Measurements from ENCODE around the gene GPRIN2. TPM values are rescaled to one million over a fixed set of nuclear protein-coding genes. Genes with fewer than 3 reads are reported as not detected.
"Not testable (repeated sequence)": the region's sequence is repeated elsewhere in the genome, so short reads cannot be mapped to it uniquely, and the experiment has no call there.

The GPRIN2 gene
- total and polyA plus RNA-seq, 7 donors, result 0.16 to 30.0 (median 11.6) TPM; not detected in 1

GRCh38 chr10:46584196-46584595 lies 27.7 kb upstream of the GPRIN2 start:
- intact Hi-C loops (cut with DNase I); H3K4me1 ChIP-seq; H3K27me3 ChIP-seq; H3K9me3 ChIP-seq; DNase-seq; H3K27ac ChIP-seq; H3K4me3 ChIP-seq; H3K36me3 ChIP-seq: not testable (repeated sequence)
- WGBS, 2 donors, result 87 to 98% methylated on average over 7 of the region's 11 CpGs

- H3K9me3 ChIP-seq; intact Hi-C loops (cut with DNase I); H3K4me1 ChIP-seq; DNase-seq; H3K36me3 ChIP-seq; H3K27ac ChIP-seq; H3K27me3 ChIP-seq; H3K4me3 ChIP-seq: not testable (repeated sequence)
- 67 to 78% methylated on average over 3 to 4 of the region's 11 CpGs for WGBS, 2 donors
These were observed 26.1 kb upstream of the GPRIN2 start for GRCh38 chr10:46582568-46582967.

GRCh38 chr10:46581997-46582396 lies 25.5 kb upstream of the GPRIN2 start:
- H3K4me1 ChIP-seq; H3K9me3 ChIP-seq; H3K4me3 ChIP-seq; H3K27me3 ChIP-seq; H3K27ac ChIP-seq; H3K36me3 ChIP-seq; DNase-seq; intact Hi-C loops (cut with DNase I): not testable (repeated sequence)
- 97 to 98% methylated on average over 9 of the region's 12 CpGs for WGBS, 2 donors

- WGBS, 2 donors, result 46 to 49% methylated on average over 13 of the region's 21 CpGs
- intact Hi-C loops (cut with DNase I); H3K27me3 ChIP-seq: not testable (repeated sequence)
These were observed 22.9 kb upstream of the GPRIN2 start for GRCh38 chr10:46579378-46579777.

GRCh38 chr10:46578474-46579178 lies 22.2 kb upstream of the GPRIN2 start, which contains the start of gene SYT15:
Gene SYT15 (plus strand): TSS chr10:46579128. CDS start chr10:46579169, 41 bp downstream.
- H3K9me3 ChIP-seq; intact Hi-C loops (cut with DNase I); H3K27ac ChIP-seq; H3K36me3 ChIP-seq; H3K27me3 ChIP-seq; DNase-seq; H3K4me1 ChIP-seq: not testable (repeated sequence)
- 2% methylated on average over 50 of the region's 68 CpGs for WGBS, 2 donors
- peak within 1 kb of the TSS in 2 of 4 donors; percentile 19 to 20 for H3K4me3 ChIP-seq

More at GRCh38 chr10:46579378-46579777, 22.9 kb upstream of the GPRIN2 start:
- not testable (repeated sequence) for DNase-seq, H3K27ac ChIP-seq, H3K9me3 ChIP-seq, H3K4me1 ChIP-seq, H3K4me3 ChIP-seq, H3K36me3 ChIP-seq

GRCh38 chr10:46577624-46578473 lies 21.4 kb upstream of the GPRIN2 start:
- H3K4me1 ChIP-seq; H3K9me3 ChIP-seq; intact Hi-C loops (cut with DNase I); H3K4me3 ChIP-seq; DNase-seq; H3K27me3 ChIP-seq; H3K27ac ChIP-seq; H3K36me3 ChIP-seq: not testable (repeated sequence)
- WGBS, 2 donors, result 31 to 43% methylated on average over 41 of the region's 50 CpGs

GRCh38 chr10:46573884-46574283 lies 17.4 kb upstream of the GPRIN2 start:
- 66 to 73% methylated on average over 3 of the region's 4 CpGs for WGBS, 2 donors
- H3K4me3 ChIP-seq; H3K9me3 ChIP-seq; intact Hi-C loops (cut with DNase I); H3K36me3 ChIP-seq; DNase-seq; H3K27me3 ChIP-seq; H3K4me1 ChIP-seq; H3K27ac ChIP-seq: not testable (repeated sequence)

- intact Hi-C loops (cut with DNase I); H3K36me3 ChIP-seq; H3K4me3 ChIP-seq; H3K9me3 ChIP-seq; DNase-seq; H3K27ac ChIP-seq; H3K4me1 ChIP-seq; H3K27me3 ChIP-seq: not testable (repeated sequence)
- 69 to 75% methylated on average over 4 of the region's 5 CpGs for WGBS, 2 donors
These were observed 16.9 kb upstream of the GPRIN2 start for GRCh38 chr10:46573314-46573713.

- DNase-seq; H3K27ac ChIP-seq; H3K27me3 ChIP-seq; H3K36me3 ChIP-seq; H3K4me3 ChIP-seq; H3K9me3 ChIP-seq; H3K4me1 ChIP-seq; intact Hi-C loops (cut with DNase I): not testable (repeated sequence)
- 28 to 46% methylated on average over 3 of the region's 4 CpGs for WGBS, 2 donors
These were observed 16.3 kb upstream of the GPRIN2 start for GRCh38 chr10:46572765-46573164.

- H3K27me3 ChIP-seq; H3K36me3 ChIP-seq; H3K4me3 ChIP-seq; H3K4me1 ChIP-seq; DNase-seq; H3K27ac ChIP-seq; H3K9me3 ChIP-seq; intact Hi-C loops (cut with DNase I): not testable (repeated sequence)
- no CpG with 5 or more reads among the region's 2 CpGs for WGBS, 2 donors
These were observed 14.2 kb upstream of the GPRIN2 start for GRCh38 chr10:46570655-46571054.

- intact Hi-C loops (cut with DNase I); DNase-seq; H3K4me1 ChIP-seq; H3K4me3 ChIP-seq; H3K27ac ChIP-seq; H3K36me3 ChIP-seq; H3K27me3 ChIP-seq; H3K9me3 ChIP-seq: not testable (repeated sequence)
- 91 to 99% methylated on average over 3 to 4 of the region's 9 CpGs for WGBS, 2 donors
These were observed 10.7 kb upstream of the GPRIN2 start for GRCh38 chr10:46567151-46567550.
